GM18498 (cell line): ENCODE results near the gene SCUBE3.

Experiments used
- ATAC-seq: cut with Tn5 transposase; IDR thresholded peaks from one replicate; pipeline ENCODE4 v1.9.1; 2021; ENCODE audit warnings: mild to moderate bottlenecking, moderate library complexity; ENCODE audit not compliant: unreplicated experiment

SCUBE3 gene

GRCh38 chr6:35264550-35265274 lies 51.0 kb downstream of the SCUBE3 start:
- no peak for ATAC-seq

- ATAC-seq: no peak
Observed at GRCh38 chr6:35265523-35265922, 51.8 kb downstream of the SCUBE3 start.

GRCh38 chr6:35267446-35267845 lies 53.7 kb downstream of the SCUBE3 start:
- no peak for ATAC-seq

- ATAC-seq: no peak
Observed at GRCh38 chr6:35267897-35268296, 54.1 kb downstream of the SCUBE3 start.

GRCh38 chr6:35272005-35272404 lies 58.2 kb downstream of the SCUBE3 start:
- ATAC-seq: no peak

GRCh38 chr6:35273822-35274559 lies 60.2 kb downstream of the SCUBE3 start:
- ATAC-seq: no peak

- ATAC-seq: no peak
Observed at GRCh38 chr6:35275744-35276260, 62.0 kb downstream of the SCUBE3 start.

GRCh38 chr6:35278708-35279107 lies 65.0 kb downstream of the SCUBE3 start:
- no peak for ATAC-seq

GRCh38 chr6:35280903-35281302 lies 67.1 kb downstream of the SCUBE3 start:
- no peak for ATAC-seq

GRCh38 chr6:35282472-35282871 lies 68.7 kb downstream of the SCUBE3 start:
- no peak for ATAC-seq

GRCh38 chr6:35283361-35283760 lies 69.6 kb downstream of the SCUBE3 start:
- no peak for ATAC-seq

- no peak for ATAC-seq
Observed at GRCh38 chr6:35287671-35288396, 74.1 kb downstream of the SCUBE3 start.

- no peak for ATAC-seq
Observed at GRCh38 chr6:35288834-35289233, 75.1 kb downstream of the SCUBE3 start.

- no peak for ATAC-seq
Observed at GRCh38 chr6:35291491-35291890, 77.7 kb downstream of the SCUBE3 start.

- no peak for ATAC-seq
Observed at GRCh38 chr6:35292494-35292893, 78.7 kb downstream of the SCUBE3 start.

- no peak for ATAC-seq
Observed at GRCh38 chr6:35293681-35294080, 79.9 kb downstream of the SCUBE3 start.

GRCh38 chr6:35294308-35294945 lies 80.7 kb downstream of the SCUBE3 start:
- ATAC-seq: no peak

GRCh38 chr6:35295036-35295435 lies 81.3 kb downstream of the SCUBE3 start:
- no peak for ATAC-seq

- ATAC-seq: no peak
Observed at GRCh38 chr6:35295521-35296315, 82.0 kb downstream of the SCUBE3 start.

- ATAC-seq: no peak
Observed at GRCh38 chr6:35296931-35297600, 83.3 kb downstream of the SCUBE3 start.
